ENCODE data around the gene ZNF689.

- TF ChIP-seq CTCF (conservative IDR thresholded peaks at IDR 0.05 in 1 of 2, IDR thresholded peaks at IDR 0.05 in 1 of 2; ENCODE audit: extremely low read depth in 1 of 2, insufficient read depth in 1 of 2, low read depth in 1 of 2, low read length in 2 of 2) = no peak
- TF ChIP-seq EZH2 (IDR thresholded peaks at IDR 0.05; ENCODE audit: borderline replicate concordance, low read length) = no peak
These were observed 27.4 kb downstream of the ZNF689 start for GRCh38 chr16:30582611-30583340.
